Muscle of leg (tissue), 11 donors: ENCODE data around the gene ZBTB12. TPM values are rescaled to one million over a fixed set of nuclear protein-coding genes. Genes with fewer than 3 reads are reported as not detected.
A peak's percentile ranks its signal among the peaks of the same experiment; 100 is the strongest.
"Not testable (repeated sequence)": the region's sequence is repeated elsewhere in the genome, so short reads cannot be mapped to it uniquely, and the experiment has no call there.

Experiments
- DNase-seq: peaks from one replicate; pipeline ENCODE4 v3.0.0; 2013
- H3K27ac ChIP-seq: one replicate; pipeline ENCODE4 v1.5.1; 2013; ENCODE audit warnings: mild to moderate bottlenecking, low read length, control low read depth
- H3K27me3 ChIP-seq: one replicate; pipeline ENCODE4 v1.6.1; 2013; ENCODE audit warnings: low read length; ENCODE audit not compliant: control insufficient read depth, insufficient read depth
- H3K36me3 ChIP-seq: one replicate; pipeline ENCODE4 v1.6.1; 2013; ENCODE audit warnings: low read length; ENCODE audit not compliant: control insufficient read depth, insufficient read depth
- H3K4me1 ChIP-seq: one replicate; pipeline ENCODE4 v1.6.1; 2013; ENCODE audit warnings: low read length; ENCODE audit not compliant: control insufficient read depth, insufficient read depth
- H3K4me3 ChIP-seq: one replicate; pipeline ENCODE4 v1.5.1; 2013; ENCODE audit warnings: low read length, control low read depth
- H3K9me3 ChIP-seq: replicated peaks from 2 replicates; pipeline ENCODE4 v1.6.1; 2013; ENCODE audit warnings: low read depth, low read length; ENCODE audit not compliant: control insufficient read depth
- WGBS: methylation state at CpG from one replicate; pipeline ENCODE4 v1.1.5; 2013; ENCODE audit warnings: missing lambda C conversion rate; ENCODE audit not compliant: insufficient coverage; 5-methylcytosine and 5-hydroxymethylcytosine counted together
- polyA plus RNA-seq, 8 donors: library from polyadenylated mRNA; unstranded; fragments of 120-200 nt; gene quantifications; one replicate each; pipeline versions ENCODE4 v1.2.1 to v1.2.3, GENCODE V29; 2013; ENCODE audit warnings: inconsistent platforms in 1 of 8, low replicate concordance in 1 of 8; ENCODE audit not compliant: insufficient read length in 8 of 8, insufficient read depth in 1 of 8
- total RNA-seq: library from RNA; stranded (reverse); fragments of 120-200 nt; gene quantifications from one replicate; pipeline ENCODE4 v1.2.4, GENCODE V29; 2013

The ZBTB12 gene
- total and polyA plus RNA-seq, 9 donors = 2.7 to 15.3 (median 14.0) TPM

- Histone ChIP-seq H3K27me3 (peaks cover 12% of the 10 kb centered on the region), H3K4me1 (peaks cover 14% of the 10 kb centered on the region), H3K4me3 (no peak within 1 kb of the TSS), H3K36me3 (peaks cover 1% of the 10 kb centered on the region), H3K27ac (peak within 1 kb of the TSS; percentile 67), H3K9me3 (no peaks in the 10 kb centered on the region)
- peak; percentile 64 for DNase-seq
- WGBS = 42% methylated on average over 11 of the region's 11 CpGs
These were observed 43.9 kb upstream of the ZBTB12 start, which contains the start of gene CFB for GRCh38 chr6:31945507-31946369. Gene CFB, plus strand, starts transcription at chr6:31946095. Its CDS starts 127 bp downstream, at chr6:31946222.

- peak overlapping the region; percentile 44 for H3K27ac ChIP-seq
- peaks cover 15% of the 10 kb centered on the region for H3K4me1 ChIP-seq
- peaks cover 12% of the 10 kb centered on the region for H3K27me3 ChIP-seq
- WGBS = 63% methylated on average over 9 of the region's 9 CpGs
- no peaks in the 10 kb centered on the region for H3K36me3 ChIP-seq
- no peak overlapping the region for H3K4me3 ChIP-seq
- DNase-seq = no peak
- H3K9me3 ChIP-seq = no peaks in the 10 kb centered on the region
These were observed 43.2 kb upstream of the ZBTB12 start for GRCh38 chr6:31945154-31945506.

GRCh38 chr6:31943742-31944141, 41.9 kb upstream of the ZBTB12 start:
- H3K27ac ChIP-seq = no peak overlapping the region
- DNase-seq = no peak
- H3K4me1 ChIP-seq = peaks cover 15% of the 10 kb centered on the region
- H3K27me3 ChIP-seq = peaks cover 12% of the 10 kb centered on the region
- H3K4me3 ChIP-seq = no peak overlapping the region
- WGBS = 100% methylated on average over 1 of the region's 3 CpGs
- H3K36me3 ChIP-seq = no peaks in the 10 kb centered on the region
- no peaks in the 10 kb centered on the region for H3K9me3 ChIP-seq

- no peak for DNase-seq
- no peak overlapping the region for H3K4me3 ChIP-seq
- H3K9me3 ChIP-seq = no peaks in the 10 kb centered on the region
- peaks cover 11% of the 10 kb centered on the region for H3K27me3 ChIP-seq
- H3K4me1 ChIP-seq = peaks cover 5% of the 10 kb centered on the region
- 2% methylated on average over 5 of the region's 6 CpGs for WGBS
- H3K27ac ChIP-seq = no peak overlapping the region
- H3K36me3 ChIP-seq = no peaks in the 10 kb centered on the region
These were observed 38.4 kb upstream of the ZBTB12 start for GRCh38 chr6:31940256-31940664.

GRCh38 chr6:31935823-31936222, 33.9 kb upstream of the ZBTB12 start:
- peaks cover 2% of the 10 kb centered on the region for H3K4me1 ChIP-seq
- whole genome bisulfite sequencing = 84% methylated on average over 9 of the region's 9 CpGs
- H3K4me3 ChIP-seq = no peak overlapping the region
- H3K36me3 ChIP-seq = no peaks in the 10 kb centered on the region
- no peak for DNase-seq
- no peaks in the 10 kb centered on the region for H3K27me3 ChIP-seq
- H3K27ac ChIP-seq = no peak overlapping the region
- no peaks in the 10 kb centered on the region for H3K9me3 ChIP-seq

GRCh38 chr6:31935021-31935420, 33.1 kb upstream of the ZBTB12 start:
- H3K9me3 ChIP-seq = no peaks in the 10 kb centered on the region
- no CpG with 5 or more reads among the region's 3 CpGs for WGBS
- no peaks in the 10 kb centered on the region for H3K36me3 ChIP-seq
- no peak for DNase-seq
- H3K4me3 ChIP-seq = no peak overlapping the region
- no peaks in the 10 kb centered on the region for H3K27me3 ChIP-seq
- no peak overlapping the region for H3K27ac ChIP-seq
- H3K4me1 ChIP-seq = no peaks in the 10 kb centered on the region

GRCh38 chr6:31933537-31933936, 31.7 kb upstream of the ZBTB12 start:
- DNase-seq = no peak
- Histone ChIP-seq H3K4me3 (no peak overlapping the region), H3K27me3 (no peaks in the 10 kb centered on the region), H3K36me3 (no peaks in the 10 kb centered on the region), H3K27ac (no peak overlapping the region), H3K4me1 (no peaks in the 10 kb centered on the region), H3K9me3 (no peaks in the 10 kb centered on the region)
- 89% methylated on average over 18 of the region's 19 CpGs for WGBS

- not testable (repeated sequence) for H3K4me1 ChIP-seq, DNase-seq, H3K36me3 ChIP-seq, H3K4me3 ChIP-seq, H3K9me3 ChIP-seq, H3K27me3 ChIP-seq, H3K27ac ChIP-seq
- no CpG with 5 or more reads among the region's 32 CpGs for WGBS
These were observed 30.3 kb upstream of the ZBTB12 start for GRCh38 chr6:31932137-31932536.

GRCh38 chr6:31930962-31931361, 29.1 kb upstream of the ZBTB12 start:
- Histone ChIP-seq H3K9me3 (no peaks in the 10 kb centered on the region), H3K4me3 (no peak overlapping the region), H3K36me3 (no peaks in the 10 kb centered on the region), H3K27ac (no peak overlapping the region), H3K27me3 (peaks cover 6% of the 10 kb centered on the region), H3K4me1 (no peaks in the 10 kb centered on the region)
- no peak for DNase-seq
- no CpG with 5 or more reads among the region's 1 CpG for WGBS

GRCh38 chr6:31928672-31928939, 26.7 kb upstream of the ZBTB12 start:
- no peaks in the 10 kb centered on the region for H3K4me1 ChIP-seq
- H3K4me3 ChIP-seq = no peak overlapping the region
- no peaks in the 10 kb centered on the region for H3K9me3 ChIP-seq
- H3K27me3 ChIP-seq = peaks cover 6% of the 10 kb centered on the region
- no peaks in the 10 kb centered on the region for H3K36me3 ChIP-seq
- DNase-seq = no peak
- H3K27ac ChIP-seq = no peak overlapping the region
- WGBS = 47% methylated on average over 6 of the region's 9 CpGs
